Measurements from ENCODE around the gene ZFAND5.

The ZFAND5 gene

DNA sequence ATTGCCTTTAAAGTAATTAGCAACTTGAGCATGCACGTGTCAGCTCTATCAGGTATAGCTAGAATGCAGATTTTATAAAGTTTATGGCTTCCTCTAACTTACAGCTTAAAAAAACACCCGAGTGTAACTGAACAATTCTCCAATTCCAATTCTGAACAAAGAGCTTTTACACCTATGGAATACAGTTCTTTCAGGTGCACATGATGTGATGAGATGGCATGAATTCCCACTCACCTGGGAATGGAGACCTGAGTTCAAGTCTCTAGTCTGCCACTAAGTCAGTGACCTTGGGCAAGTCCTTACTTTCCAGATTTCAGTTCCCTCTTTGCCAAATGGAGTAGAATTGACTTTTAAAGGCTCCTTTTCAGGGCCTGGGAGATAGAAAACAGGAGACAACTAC lies 1.8 kb downstream of the ZFAND5 start:
- no peak for DNase-seq (ENCODE audit: low read depth in 3 of 3, low spot score in 1 of 3)

DNA sequence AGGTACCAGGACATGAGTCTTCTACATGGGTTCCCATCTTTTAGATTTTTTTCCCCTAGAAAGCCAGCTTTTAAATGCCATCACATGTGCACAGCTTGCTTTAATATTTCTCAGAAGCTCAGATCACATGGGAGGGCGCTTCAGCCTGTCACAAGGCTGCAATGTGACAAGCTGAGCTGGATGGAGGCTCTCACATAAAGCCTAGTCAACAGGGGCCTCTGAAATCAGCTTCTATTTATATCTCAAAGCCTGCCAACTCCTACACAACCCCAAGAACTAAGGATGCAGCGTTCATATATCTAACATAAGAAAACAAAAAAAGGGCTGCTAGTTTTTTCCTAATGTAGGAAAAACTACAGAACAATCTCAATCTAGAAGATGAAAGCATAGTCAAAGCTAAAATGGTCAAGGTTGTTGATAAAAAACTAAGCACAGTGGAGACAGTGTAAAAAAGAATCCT lies 2.3 kb downstream of the ZFAND5 start:
- DNase-seq (ENCODE audit: low read depth in 3 of 3, low spot score in 1 of 3), result peak in 2 of 3 donors; percentile 7 to 9

DNA sequence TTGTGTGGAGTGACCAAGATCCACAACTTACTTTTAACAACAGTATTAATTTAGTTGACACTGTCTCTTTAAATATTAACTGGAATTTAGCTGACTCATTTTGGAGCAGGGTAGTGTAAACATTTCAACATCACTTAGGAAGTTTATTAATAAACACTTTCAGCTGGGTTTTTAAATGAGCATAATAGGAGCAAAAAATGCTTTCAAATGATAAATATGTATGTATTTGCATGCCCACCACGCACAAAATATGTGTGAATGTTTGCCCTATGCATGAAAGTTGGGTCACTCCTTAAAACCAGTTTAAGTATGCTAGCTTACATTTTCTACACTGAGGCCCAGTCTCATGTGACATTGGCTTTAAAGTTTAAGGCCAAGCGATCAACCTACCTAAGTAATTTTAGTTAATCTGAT lies 2.9 kb downstream of the ZFAND5 start:
- DNase-seq (ENCODE audit: low read depth in 3 of 3, low spot score in 1 of 3), result no peak

DNA sequence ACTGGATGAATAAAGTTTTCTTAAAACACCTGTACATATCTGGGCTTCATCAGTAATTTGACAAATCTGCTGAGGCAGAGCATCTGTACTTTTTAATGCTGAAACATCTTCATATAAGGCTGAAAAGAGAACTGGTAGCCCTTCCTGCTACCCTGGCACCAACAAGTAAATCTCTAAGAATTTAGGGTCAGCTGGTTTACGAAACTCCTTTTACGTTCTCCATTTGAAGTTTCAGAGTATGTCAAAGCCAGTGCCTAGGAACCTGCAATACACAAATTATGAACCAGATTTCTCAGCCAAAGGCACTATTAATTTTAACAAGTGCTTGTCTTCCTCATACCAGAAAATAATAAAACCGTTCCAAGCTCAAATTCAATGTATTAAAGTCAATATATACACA lies 3.8 kb downstream of the ZFAND5 start:
- DNase-seq (ENCODE audit: low read depth in 3 of 3, low spot score in 1 of 3), result no peak

DNA sequence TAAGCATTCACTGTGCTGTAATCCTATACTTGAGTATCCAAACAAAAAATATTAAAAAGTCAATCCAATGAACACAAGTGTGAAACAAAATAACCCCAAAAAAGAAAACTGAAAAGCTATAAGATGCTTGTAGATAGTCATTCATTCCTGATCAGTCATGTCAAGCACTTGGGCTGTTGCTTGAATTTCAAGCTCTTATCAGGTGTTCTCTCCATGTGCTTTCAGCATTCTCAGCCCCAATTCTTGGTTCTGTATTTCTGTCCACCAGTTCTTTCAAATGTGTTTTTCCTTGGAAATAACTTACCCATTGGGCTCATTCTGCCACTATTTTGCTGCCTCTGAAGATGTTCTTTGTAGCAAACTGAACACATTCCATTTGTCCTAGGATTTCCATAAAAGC lies 4.7 kb downstream of the ZFAND5 start:
- DNase-seq (ENCODE audit: low read depth in 3 of 3, low spot score in 1 of 3), result no peak

DNA sequence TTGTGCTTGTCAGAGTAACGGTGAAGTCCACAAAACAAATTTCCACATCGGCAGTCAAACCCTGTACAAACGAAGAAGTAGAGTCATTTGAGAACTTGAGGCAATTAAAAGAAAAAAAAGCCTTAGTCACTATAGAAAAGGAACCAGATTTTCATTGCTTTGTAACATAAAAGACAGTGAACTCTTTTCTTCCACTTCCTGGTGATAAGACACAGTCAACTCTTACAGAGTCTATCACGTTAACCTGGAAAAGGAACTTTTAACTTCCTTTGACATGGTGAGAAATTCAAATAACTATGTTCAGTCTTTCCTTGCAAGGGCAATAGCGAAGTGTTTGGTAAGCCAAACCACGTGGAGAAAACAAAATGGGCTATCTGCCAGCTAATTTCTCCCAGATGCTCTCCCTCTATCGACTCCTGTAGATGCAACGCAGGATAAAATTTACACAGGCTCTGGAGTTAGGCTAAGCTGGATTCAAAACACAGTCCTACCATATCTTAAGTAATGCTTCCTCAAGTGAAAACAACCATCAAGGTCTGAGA lies 8.9 kb downstream of the ZFAND5 start:
- DNase-seq (ENCODE audit: low read depth in 3 of 3, low spot score in 1 of 3), result no peak

DNA sequence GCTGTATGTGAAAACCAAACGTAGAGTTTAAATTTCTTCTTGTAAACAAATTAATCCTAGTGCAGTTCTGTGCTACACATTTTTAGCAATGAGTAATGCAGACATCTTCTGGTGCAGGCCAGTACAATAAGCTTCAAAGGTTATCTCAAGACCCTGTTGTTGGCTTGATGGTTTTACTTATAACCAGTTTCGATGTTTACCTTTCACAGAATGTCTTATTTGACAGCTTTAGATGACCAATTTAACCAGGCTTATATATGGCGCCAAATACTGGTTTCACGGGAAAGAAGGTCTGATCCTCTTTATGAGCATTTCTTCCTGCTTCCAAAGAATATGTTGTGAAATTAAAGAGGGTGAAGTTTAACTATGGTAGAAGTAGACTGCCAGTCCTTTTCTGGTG lies 9.9 kb downstream of the ZFAND5 start:
- no peak for DNase-seq (ENCODE audit: low read depth in 3 of 3, low spot score in 1 of 3)

DNA sequence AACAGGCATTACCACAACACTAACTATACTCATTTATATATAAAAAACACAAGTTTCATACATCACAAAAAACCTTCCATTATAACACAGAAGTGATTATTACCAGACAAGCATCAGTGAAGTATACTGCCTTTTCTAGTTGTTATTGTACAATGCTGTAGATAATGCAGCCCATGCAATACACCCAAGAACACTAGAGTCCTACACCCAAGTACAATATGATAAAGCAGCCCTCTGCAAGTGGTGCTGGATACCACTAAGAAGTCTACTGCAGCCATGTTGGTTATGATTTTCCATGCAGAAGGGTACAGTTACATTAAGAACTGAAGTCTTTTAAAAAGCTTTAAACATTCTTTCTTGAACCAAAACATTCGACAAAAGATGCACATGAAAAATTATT lies 10.3 kb downstream of the ZFAND5 start:
- no peak for DNase-seq (ENCODE audit: low read depth in 3 of 3, low spot score in 1 of 3)

DNA sequence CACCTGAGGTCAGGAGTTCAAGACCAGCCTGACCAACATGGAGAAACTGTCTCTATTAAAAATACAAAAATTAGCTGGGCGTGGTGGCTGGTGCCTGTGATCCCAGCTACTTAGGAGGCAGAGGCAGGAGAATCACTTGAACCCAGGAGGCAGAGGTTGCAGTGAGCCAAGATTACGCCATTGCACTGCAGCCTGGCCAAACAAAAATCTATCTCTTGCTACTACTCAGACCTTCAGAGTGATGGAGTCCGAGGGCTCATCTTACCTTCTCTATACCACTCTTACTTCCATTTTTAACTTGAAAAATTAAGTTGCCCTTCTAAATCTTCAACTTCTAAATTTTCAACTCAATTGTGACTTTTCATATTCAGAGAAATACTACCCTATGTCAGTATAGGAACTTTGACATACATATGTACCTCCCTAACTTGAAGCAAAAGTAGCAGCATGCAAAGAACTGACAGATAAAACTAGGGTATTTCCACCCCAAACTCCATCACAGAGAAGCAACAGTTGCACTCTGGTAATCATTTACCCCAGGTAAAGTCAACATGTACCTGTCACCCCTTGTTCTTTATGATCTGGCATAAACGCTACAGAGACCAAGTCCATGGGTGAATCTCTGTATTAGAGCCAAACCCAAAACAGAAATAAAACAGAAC lies 11.4 kb downstream of the ZFAND5 start:
- no peak for DNase-seq (ENCODE audit: low read depth in 3 of 3, low spot score in 1 of 3)

DNA sequence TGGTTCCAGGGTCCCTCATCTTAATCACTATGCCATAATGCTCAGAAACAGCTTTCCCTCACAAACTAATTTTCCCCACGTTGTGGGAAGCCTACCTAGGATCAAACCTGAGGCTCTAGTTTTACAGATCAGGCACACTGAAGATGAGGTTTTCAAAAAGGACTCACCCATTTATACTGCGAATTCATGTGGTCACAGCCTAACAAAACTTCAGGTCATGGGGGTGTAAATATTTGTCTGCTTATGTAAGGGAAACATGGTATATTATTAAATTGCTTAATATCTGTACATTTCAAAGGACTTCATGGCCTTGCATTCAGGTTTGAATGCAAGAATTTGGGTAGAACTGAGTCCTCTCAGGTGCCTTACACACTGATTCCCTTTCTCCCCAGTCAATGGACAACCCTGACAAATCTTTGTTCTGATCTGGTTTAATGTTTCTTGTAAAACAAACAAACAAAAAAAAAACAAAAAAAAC lies 12.1 kb downstream of the ZFAND5 start:
- no peak for DNase-seq (ENCODE audit: low read depth in 3 of 3, low spot score in 1 of 3)

DNA sequence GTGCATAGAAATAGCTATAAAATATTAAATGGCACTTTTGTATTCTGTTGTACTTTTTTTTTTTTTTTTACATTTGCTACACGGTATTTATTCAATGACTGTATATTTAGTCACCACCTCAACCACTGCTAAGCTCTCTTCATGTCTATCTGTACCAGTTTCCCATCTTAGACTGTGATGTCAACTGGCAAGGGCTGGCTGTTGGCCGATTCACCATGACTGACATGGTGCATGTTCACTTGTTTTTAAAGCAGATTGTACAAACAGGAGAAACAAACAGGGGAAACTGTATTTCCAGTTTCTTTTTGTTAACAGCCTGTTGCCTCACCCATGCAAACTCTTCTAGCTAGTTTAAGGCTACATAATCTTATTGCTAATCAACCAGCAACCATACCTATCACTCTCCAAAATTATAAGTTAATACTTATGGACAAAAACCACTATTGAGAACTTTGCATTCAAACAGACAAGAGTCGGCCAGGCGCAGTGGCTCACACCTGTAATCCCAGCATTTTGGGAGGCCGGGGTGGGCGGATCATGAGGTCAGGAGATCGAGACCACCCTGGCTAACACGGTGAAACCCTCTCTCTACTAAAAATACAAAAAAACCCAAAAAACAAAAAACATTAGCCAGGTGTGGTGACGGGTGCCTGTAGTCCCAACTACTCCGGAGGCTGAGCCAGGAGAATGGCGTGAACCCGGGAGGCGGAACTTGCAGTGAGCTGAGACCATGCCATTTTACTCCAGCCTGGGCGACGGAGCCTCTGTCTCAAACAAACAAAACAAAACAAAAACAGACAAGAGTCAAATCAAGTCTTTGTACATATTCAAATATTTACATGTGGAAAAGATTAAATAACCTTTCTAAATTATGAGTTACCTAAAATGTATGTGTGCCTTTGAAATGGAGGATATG lies 13.2 kb downstream of the ZFAND5 start:
- DNase-seq (ENCODE audit: low read depth in 3 of 3, low spot score in 1 of 3), result no peak

DNA sequence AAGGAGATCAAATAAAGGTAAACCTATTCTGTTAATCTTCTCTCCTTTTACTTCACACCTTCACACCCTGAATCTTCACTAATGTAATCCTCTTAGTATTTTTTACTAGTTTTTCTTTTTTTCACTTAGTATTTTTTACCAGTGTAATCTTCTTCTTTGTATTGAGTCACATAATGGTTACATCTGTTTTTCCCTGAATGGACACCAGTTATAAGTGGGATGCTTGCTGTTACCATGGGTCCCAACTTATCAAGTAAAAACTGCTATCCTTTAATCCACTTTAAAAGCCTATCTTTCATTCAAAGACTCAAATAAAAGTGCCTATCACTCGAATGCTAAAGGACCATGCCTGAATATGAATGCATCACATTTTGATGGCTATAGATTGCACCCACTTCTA lies 15.1 kb downstream of the ZFAND5 start:
- no peak for DNase-seq (ENCODE audit: low read depth in 3 of 3, low spot score in 1 of 3)

DNA sequence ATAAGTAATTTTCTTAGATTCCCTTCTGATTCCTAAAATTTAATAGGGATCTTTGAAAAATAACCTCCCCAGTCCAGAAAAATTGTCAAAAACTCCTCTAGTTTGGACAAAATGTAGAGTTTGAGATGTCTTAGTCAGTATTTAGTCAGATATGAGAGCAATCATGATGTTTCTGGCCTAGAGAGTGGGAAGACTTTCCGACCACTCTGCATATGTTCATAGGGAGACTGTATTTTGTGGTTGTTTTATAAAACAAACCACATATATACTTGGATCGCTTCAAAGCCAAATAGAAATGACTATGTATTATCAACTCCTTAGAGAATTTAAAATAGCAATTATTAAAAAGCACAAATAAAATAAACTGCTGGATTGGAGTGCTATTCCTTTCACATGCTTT lies 15.8 kb downstream of the ZFAND5 start:
- no peak for DNase-seq (ENCODE audit: low read depth in 3 of 3, low spot score in 1 of 3)

DNA sequence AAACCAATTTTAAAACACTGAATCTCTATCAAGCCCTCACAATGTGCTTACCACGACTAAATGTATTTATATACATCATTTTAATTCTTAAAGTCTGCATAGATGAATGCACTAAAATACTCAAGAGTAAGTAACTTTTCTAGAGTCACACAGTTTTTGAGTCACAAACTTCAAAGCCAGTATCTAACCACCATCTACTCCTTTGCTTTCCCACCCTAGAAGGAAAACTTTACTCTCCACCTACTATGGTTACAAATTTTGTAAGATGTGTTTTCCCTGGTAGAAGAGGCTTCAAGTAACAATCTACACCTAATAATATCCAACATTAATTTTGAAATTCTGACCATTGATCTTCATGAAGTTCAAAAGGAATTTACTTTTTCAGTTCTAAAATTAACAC lies 18.7 kb downstream of the ZFAND5 start:
- no peak for DNase-seq (ENCODE audit: low read depth in 3 of 3, low spot score in 1 of 3)

DNA sequence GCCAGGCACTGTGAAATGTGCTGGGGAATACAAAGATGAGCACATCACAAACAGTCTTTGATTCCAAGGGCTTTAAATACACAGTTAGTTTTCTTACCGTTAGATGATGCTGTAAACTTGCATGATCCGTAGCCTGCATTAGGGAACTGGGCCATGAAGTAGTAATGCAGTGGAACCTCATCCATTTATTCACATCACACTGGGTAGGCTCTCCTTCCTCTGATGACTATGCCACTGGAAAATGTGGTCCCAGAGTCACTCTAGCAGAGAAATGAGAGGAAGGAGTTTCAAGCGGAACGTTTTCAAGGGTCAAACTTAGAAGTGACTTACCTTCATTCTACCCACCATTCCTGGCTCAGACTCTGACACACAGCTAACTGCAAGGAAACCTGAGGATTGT lies 26.4 kb downstream of the ZFAND5 start:
- no peak for DNase-seq (ENCODE audit: low read depth in 3 of 3, low spot score in 1 of 3)

DNA sequence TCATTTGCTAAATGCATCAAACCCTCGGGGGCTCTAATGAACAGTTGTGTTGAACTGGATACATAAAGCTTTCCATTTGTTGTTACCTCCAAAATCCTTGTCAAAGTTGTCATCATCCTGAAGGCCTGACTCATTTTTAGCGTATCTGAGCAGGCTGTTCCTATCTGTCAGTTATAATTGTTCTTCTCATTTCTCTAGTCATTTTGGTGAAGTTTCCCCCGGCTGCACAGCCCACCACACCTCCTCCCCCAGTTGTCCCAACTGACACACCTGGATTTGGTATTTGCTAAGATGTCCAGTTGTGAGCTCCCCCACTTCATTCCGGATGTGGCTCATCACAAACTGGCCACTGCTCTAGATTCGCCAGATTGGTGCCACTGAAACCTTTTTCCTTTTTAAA lies 27.7 kb downstream of the ZFAND5 start:
- DNase-seq (ENCODE audit: low read depth in 3 of 3, low spot score in 1 of 3), result no peak

DNA sequence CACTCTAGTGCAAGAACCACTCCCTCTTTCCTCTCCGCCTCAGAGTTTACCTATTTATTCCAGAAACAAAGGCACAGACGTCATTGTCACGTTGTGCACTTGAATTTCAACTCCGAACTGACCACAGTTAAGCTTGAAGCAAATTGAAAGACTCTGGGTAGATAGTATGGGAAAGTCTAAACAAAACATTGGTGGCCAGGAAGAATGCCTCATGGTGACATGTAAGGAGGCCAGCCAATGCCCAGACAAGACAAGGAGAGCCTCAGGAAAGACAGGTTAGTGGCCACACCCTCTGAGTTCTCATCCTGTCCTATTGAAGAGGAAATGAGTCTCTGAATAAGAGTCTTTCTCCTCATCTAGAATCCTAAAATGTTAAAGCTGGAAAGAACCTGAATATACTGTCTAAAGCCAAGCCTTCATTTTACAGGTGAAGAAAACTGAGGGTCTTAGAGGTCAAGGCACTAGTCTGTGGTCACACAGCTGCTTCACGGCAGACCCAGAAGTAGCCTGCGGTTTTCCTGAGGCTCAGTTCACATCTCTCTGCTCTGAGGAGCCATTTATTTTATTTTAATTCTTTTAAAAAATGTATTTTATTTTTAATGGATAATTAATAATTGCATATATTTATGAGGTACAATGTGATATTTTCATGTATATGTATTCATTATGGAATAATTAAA lies 30.2 kb downstream of the ZFAND5 start:
- DNase-seq (ENCODE audit: low read depth in 3 of 3, low spot score in 1 of 3), result no peak

DNA sequence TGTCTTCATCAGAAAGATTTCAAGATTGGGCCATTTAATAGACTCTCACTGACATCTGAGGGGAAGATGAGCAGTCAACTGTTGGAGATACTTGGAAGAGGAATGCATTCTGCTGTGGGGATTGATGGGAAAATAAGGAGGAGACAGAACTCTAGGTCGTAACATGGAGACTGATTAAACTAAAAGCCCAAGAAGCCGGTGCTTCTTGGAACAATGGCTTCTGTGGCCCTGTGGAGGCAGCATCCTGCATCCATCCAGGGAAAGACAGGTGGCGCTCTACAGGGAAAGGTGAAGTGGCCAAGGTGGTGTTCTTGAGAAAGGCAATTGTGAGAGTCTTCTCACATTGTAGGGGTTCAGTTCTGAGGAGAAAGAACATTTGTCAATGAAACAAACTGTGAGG lies 31.3 kb downstream of the ZFAND5 start:
- no peak for DNase-seq (ENCODE audit: low read depth in 3 of 3, low spot score in 1 of 3)

DNA sequence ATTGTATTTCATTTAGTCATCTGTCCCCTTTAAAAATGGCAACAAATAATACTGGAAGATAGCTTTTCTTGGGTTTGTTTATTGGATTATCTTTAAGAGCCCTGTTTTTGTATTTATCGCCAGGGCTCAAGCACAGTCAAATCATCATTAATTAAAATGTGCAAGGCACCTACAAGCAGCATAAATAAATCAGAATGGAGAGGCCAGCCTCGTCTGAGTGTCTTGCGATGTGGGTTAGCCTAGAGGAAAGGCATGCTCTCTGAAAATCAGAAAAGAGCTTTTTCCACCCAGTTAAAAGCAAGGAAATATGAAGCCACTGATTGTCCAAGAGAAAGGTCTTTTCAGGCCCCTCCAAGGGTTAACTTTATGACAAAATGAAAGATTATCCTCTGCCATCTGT lies 31.8 kb downstream of the ZFAND5 start:
- no peak for DNase-seq (ENCODE audit: low read depth in 3 of 3, low spot score in 1 of 3)

DNA sequence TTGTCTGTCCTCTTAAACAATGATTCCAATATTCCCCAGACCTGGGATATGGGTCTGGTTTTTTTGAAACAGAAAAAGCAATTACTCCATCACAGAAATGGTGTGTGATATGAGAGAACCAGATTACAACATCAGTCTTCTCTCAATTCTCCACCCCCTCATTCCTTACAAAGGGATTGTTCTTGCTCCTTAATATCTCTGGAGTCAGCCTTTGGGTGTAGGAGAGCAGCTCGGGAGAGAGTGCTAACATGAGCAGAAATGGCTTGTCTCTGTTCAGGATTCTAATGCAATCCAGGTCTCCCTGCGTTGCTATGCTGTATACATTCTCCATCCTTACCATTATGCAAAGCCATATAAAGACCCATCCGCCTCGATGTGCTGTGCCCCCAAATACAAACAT lies 32.7 kb downstream of the ZFAND5 start:
- no peak for DNase-seq (ENCODE audit: low read depth in 3 of 3, low spot score in 1 of 3)

DNA sequence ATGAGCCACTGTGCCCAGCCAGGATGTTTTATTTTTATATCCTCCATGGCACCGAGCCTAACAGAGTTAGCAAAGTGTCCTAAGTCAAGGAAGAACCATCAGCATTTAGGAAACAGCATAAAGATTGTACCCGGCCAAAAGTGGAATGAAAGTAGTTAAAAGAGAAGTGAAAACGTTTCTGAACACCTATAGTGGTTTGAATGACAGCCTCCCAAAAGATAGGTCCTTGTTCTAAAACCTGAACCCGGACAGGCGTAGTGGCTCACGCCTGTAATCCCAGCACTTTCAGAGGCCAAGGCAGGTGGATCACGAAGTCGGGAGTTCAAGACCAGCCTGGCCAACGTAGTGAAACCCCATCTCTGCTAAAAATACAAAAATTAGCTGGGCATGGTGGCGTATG lies 37.4 kb downstream of the ZFAND5 start:
- no peak for DNase-seq (ENCODE audit: low read depth in 3 of 3, low spot score in 1 of 3)

DNA sequence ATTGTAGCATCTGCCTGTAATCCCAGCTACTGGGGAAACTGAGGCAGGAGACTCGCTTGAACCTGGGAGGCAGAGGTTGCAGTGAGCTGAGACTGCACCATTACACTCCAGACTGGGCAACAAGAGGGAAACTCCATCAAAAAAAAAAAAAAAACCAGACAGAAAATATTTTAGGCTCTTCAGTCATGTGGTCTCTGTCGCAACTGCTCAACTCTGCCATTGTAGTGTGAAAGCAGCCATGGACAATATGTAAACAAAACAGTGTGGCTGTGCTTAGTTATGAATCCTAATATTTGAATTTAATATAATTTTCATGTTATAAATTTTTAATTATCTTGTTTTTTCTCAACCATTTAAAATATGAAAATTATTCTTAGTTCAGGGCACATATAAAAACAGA lies 38.4 kb downstream of the ZFAND5 start:
- DNase-seq (ENCODE audit: low read depth in 3 of 3, low spot score in 1 of 3), result no peak

Data from stimulated activated CD4-positive, alpha-beta T cell treated with anti-CD3 and anti-CD28 coated beads, TNF-alpha, amount 100 ng/mL, for 1 hour (primary cell).